ENCODE measurements around the gene PSMD4.
"Not testable (repeated sequence)": the region's sequence is repeated elsewhere in the genome, so short reads cannot be mapped to it uniquely, and the experiment has no call there.

Gene PSMD4

DNA sequence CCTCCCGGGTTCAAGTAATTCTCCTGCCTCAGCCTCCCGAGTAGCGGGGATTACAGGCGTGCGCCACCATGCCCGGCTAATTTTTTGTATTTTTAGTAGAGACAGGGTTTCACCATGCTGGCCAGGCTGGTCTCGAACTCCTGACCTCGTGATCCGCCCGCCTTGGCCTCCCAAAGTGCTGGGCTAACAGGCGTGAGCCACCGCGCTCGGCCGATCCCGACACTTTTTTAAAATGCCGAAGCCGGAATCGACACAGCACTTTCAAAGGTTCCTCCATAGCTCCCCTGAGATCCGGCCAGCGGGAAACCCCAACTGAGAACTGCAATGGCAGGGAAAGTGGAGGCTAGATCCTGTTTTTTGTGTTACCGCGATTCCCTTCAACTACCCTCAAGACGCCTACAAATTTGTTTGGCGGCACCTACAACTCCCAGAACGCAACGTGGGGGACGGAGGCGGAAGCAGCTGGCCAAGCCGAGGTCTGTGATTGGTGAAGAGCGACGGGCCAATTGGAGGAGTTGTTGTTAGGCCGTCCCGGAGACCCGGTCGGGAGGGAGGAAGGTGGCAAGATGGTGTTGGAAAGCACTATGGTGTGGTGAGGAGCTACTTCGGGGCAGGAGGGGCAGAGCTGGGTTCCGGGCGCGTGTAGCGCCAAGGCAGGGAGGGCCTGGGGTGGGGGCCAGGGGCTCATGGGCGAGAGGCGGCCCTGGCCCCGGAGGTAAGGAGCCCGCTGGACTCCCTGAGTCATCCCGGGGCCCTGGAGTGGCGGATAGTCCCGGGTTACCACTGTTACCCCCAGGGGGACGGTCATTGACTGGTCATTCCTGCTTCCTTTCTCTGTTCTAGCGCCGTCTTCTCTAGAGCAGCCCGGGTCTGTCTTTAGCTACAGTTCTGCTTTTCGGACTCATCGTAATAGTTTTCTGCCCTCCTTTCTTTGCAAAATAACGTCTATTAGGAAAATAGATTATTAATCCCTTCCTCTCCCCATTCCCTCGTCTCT, at the start of gene PSMD4:
PSMD4 (plus strand) TSS at position 518 of the 997 bp plus-strand sequence; CDS start at position 567, 49 bp downstream.
- no peaks in the 10 kb centered on the region for H3K9me3 Mint-ChIP-seq
- peak within 1 kb of the TSS; percentile 91 for H3K27ac Mint-ChIP-seq
- H3K27me3 Mint-ChIP-seq (ENCODE audit: low read depth) = no peaks in the 10 kb centered on the region
- peak within 1 kb of the TSS; percentile 92 for H3K4me3 Mint-ChIP-seq
- H3K4me1 Mint-ChIP-seq (ENCODE audit: low read depth) = peaks cover 15% of the 10 kb centered on the region
- peaks cover 9% of the 10 kb centered on the region for H3K36me3 Mint-ChIP-seq (ENCODE audit: low read depth)
- DNase-seq (ENCODE audit: low spot score) = peak; percentile 92

DNA sequence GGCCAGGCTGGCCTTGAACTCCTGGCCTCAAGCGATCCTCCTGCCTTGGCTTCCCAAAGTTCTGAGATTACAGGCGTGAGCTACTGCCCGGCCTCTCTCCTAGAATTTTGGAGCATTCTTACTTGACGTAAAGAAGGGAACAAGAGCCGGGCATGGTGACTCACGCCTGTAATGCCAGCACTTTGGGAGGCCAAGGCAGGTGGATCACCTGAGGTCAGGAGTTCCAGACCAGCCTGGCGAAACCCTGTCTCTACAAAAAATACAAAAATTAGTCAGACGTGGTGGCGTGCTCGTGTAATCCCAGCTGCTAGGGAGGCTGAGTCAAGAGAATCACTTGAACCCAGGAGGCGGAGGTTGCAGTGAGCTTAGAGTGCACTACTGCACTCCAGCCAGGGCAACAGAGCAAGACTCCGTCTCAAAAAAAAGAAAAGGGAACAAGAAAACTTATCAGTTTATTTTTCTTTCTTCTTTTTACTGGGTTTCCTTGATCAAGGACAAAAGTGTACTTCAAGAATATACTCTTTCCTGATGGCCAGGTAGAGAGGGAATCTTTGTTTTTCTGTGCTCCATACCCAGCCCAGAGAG, 49.1 kb upstream of the PSMD4 start:
- peaks cover 28% of the 10 kb centered on the region for H3K36me3 Mint-ChIP-seq (ENCODE audit: low read depth)
- H3K27me3 Mint-ChIP-seq (ENCODE audit: low read depth); H3K4me3 Mint-ChIP-seq; H3K27ac Mint-ChIP-seq; DNase-seq (ENCODE audit: low spot score); H3K9me3 Mint-ChIP-seq: not testable (repeated sequence)
- H3K4me1 Mint-ChIP-seq (ENCODE audit: low read depth) = peaks cover 13% of the 10 kb centered on the region

DNA sequence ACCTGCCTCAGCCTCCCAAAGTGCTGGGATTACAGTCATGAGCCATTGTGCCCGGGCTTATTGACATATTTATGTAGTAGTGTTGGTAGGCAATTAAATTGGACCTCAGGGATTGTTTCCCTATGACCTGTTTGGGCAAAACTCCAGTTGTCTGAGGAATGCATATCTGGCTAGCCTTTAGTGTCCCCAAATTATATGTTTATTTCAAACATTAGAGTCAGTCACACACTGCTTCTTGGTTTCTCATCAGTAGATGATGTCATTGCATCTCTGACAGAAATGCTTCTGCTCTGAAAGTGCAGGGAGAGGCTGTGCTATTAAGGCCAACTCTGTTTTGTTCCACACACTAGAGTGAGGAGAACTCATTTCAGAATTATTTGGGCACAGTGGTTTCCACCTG, 43.7 kb upstream of the PSMD4 start:
- Mint-ChIP-seq H3K4me1 (ENCODE audit: low read depth) (peaks cover 28% of the 10 kb centered on the region), H3K36me3 (ENCODE audit: low read depth) (peaks cover 39% of the 10 kb centered on the region), H3K9me3 (no peaks in the 10 kb centered on the region), H3K27me3 (ENCODE audit: low read depth) (no peaks in the 10 kb centered on the region), H3K4me3 (peak overlapping the region; percentile 46), H3K27ac (peak overlapping the region; percentile 49)
- no peak for DNase-seq (ENCODE audit: low spot score)

DNA sequence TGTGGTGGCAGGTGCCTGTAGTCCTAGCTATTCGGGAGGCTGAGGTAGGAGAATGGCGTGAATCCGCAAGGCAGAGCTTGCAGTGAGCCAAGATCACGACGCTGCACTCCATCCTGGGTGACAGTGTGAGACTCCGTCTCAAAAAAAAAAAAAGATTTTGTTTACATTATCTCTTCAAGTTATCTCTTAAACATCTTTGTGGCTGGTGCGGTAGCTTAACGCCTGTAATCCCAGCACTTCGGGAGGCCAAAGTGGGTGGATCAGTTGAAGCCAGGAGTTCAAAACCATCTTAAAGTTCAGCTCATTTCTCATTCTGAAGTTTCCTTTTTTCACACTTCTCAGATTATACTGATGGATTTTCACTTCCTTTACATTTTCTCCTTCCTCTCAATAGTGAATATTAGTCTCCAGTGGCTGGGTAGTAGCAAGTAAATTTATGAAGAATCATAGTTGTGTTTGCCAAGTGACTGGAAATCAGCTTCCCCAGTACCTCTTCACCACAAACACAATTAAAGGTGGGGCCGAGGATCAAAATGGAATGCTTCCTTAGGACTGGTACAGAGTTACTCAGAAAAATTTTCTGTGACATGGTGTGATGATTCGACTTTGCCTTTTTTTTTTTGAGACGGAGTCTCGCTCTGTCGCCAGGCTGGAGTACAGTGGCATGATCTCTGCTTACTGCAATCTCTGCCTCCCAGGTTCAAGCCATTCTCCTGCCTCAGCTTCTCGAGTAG, 42.4 kb upstream of the PSMD4 start:
- Mint-ChIP-seq H3K9me3 (no peaks in the 10 kb centered on the region), H3K4me1 (ENCODE audit: low read depth) (peaks cover 32% of the 10 kb centered on the region), H3K27ac (peak overlapping the region; percentile 89), H3K4me3 (peak overlapping the region; percentile 81), H3K27me3 (ENCODE audit: low read depth) (no peaks in the 10 kb centered on the region), H3K36me3 (ENCODE audit: low read depth) (peaks cover 33% of the 10 kb centered on the region)
- peak; percentile 47 for DNase-seq (ENCODE audit: low spot score)

DNA sequence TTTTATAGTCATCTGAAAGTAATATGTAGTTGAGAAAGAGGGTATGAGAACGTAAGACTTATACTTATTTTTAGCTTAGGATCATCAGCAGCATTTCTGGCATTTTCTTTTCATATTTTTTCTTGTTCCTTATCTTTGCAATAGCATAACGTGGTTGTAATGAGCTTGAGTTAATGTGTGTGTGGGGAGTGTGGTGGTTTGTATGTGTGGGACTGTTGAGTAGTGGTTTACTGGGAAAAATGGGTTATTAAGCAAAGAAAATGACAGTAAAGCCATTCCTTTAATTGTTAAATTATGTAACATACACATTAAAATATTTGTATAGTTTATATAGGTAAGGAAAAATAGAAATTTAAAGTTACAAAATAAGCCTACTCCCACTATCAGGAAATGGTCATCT, 41.0 kb upstream of the PSMD4 start:
- DNase-seq (ENCODE audit: low spot score) = no peak
- H3K36me3 Mint-ChIP-seq (ENCODE audit: low read depth) = peaks cover 26% of the 10 kb centered on the region
- H3K27me3 Mint-ChIP-seq (ENCODE audit: low read depth) = no peaks in the 10 kb centered on the region
- H3K4me3 Mint-ChIP-seq = no peak overlapping the region
- H3K27ac Mint-ChIP-seq = no peak overlapping the region
- H3K4me1 Mint-ChIP-seq (ENCODE audit: low read depth) = peaks cover 32% of the 10 kb centered on the region
- H3K9me3 Mint-ChIP-seq = no peaks in the 10 kb centered on the region

DNA sequence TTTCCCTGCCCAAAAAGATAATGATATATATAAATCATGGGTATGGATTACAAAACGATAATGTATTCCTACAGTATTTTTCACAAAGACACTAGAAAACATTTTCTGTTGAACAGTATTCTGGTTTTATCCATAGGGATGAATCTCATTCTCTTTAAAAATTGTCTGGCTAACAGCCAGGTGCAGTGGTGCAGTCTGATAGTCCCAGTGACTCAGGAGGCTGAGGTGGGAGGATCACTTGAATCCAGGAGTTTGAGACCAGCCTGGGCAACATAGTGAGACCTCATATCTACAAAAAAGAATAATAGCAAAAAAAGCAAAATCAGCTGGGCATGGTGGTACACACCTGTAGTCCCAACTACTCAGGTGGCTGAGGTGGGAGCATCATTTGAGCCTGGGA, 32.9 kb upstream of the PSMD4 start:
- no peaks in the 10 kb centered on the region for H3K4me1 Mint-ChIP-seq (ENCODE audit: low read depth)
- no peaks in the 10 kb centered on the region for H3K27me3 Mint-ChIP-seq (ENCODE audit: low read depth)
- DNase-seq (ENCODE audit: low spot score) = no peak
- no peaks in the 10 kb centered on the region for H3K9me3 Mint-ChIP-seq
- H3K27ac Mint-ChIP-seq = peak overlapping the region; percentile 15
- no peak overlapping the region for H3K4me3 Mint-ChIP-seq
- H3K36me3 Mint-ChIP-seq (ENCODE audit: low read depth) = peaks cover 4% of the 10 kb centered on the region

DNA sequence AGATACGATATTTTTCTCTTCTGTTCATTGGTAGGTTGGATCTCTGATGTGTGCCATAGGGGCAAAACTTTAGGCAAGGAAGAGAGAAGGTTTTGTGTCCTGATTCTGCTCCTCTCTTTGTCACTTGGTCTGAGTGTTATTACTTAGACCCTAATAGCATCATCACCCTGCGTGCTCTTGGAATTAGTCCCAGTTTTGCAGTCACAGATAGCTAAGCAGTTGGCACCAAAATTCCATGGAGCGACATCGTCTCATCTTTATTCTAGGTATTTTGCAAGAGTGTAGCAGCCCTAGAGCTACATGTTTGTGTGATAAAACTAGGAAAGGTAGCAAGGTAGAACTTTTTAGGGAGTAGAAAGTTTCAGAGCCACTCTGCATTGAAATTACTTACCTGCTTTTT, 32.4 kb upstream of the PSMD4 start:
- DNase-seq (ENCODE audit: low spot score) = no peak
- Mint-ChIP-seq H3K27ac (no peak overlapping the region), H3K9me3 (no peaks in the 10 kb centered on the region), H3K4me1 (ENCODE audit: low read depth) (no peaks in the 10 kb centered on the region), H3K27me3 (ENCODE audit: low read depth) (no peaks in the 10 kb centered on the region), H3K4me3 (no peak overlapping the region), H3K36me3 (ENCODE audit: low read depth) (peaks cover 7% of the 10 kb centered on the region)

DNA sequence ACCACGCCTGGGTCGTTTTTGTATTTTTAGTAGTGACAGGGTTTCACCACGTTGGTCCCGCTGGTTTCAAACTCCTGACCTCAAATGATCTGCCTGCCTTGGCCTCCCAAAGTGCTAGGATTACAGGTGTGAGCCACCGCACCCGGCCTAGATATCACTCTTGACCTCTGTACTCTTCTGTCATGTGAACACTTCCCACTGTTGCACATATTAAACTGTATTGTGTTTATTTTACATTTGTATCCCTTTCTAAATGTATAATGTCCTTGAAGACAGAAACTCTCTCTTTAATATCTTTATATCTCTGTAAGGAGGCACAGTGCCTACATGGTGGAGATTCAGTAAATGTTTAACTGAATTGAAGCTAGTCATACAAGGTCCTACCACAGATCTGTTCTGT, 19.3 kb upstream of the PSMD4 start:
- H3K36me3 Mint-ChIP-seq (ENCODE audit: low read depth) = peaks cover 67% of the 10 kb centered on the region
- no peak for DNase-seq (ENCODE audit: low spot score)
- H3K27me3 Mint-ChIP-seq (ENCODE audit: low read depth) = no peaks in the 10 kb centered on the region
- peaks cover 2% of the 10 kb centered on the region for H3K4me1 Mint-ChIP-seq (ENCODE audit: low read depth)
- H3K4me3 Mint-ChIP-seq = no peak overlapping the region
- no peak overlapping the region for H3K27ac Mint-ChIP-seq
- no peaks in the 10 kb centered on the region for H3K9me3 Mint-ChIP-seq

DNA sequence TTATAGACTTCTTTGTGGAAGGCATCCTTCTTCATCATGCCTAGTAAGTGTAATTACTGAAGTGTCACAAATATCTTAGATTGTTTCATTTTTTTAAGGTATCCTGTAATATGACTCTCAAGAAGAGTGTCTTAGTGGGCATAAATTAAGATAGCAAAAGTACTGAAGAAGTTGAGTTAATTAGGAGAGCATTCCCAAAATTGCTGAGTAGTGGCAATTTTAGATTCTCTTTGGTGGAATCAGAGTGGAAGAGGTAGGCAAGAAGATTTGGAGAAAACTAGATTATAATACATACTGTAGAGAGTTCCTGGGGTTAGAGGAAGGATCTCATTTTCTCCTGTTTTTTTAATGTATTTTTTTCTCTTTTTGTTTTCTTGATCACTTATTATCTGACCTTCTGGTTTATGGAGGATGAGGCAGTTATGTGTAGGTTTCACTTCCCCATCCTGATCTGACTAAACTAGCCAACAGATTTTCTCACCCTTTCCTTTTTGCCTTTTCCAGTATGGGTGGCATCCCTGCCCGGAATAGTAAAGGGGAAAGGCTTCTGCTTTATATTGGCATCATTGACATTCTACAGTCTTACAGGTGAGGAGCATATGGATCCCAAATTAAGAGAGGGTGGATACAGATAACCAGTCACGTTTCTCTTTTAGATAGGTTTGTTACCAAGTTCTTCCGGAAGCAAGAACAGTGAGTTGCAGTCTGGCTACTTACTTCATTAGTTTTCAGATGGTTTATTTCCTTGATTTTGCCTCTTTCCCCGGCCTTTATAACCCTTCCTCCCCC, 16.7 kb upstream of the PSMD4 start:
- Mint-ChIP-seq H3K4me1 (ENCODE audit: low read depth) (peaks cover 2% of the 10 kb centered on the region), H3K27me3 (ENCODE audit: low read depth) (no peaks in the 10 kb centered on the region), H3K36me3 (ENCODE audit: low read depth) (peaks cover 63% of the 10 kb centered on the region), H3K4me3 (no peak overlapping the region), H3K9me3 (no peaks in the 10 kb centered on the region), H3K27ac (no peak overlapping the region)
- no peak for DNase-seq (ENCODE audit: low spot score)

DNA sequence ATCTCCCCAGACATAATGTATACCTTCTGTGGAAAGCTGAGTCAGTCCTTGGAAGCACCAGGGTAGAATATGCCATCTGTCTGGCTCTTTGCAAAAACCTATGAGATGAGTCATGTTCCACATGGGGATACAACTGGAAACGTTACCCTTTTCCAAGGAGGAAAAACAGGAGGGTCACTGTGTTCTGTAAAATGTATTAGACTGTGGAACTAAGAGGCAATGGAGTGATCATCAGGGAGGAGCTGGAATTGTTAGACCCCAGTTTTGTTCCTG, 16.1 kb upstream of the PSMD4 start:
- H3K36me3 Mint-ChIP-seq (ENCODE audit: low read depth) = peaks cover 64% of the 10 kb centered on the region
- H3K9me3 Mint-ChIP-seq = no peaks in the 10 kb centered on the region
- no peak for DNase-seq (ENCODE audit: low spot score)
- no peak overlapping the region for H3K27ac Mint-ChIP-seq
- peaks cover 2% of the 10 kb centered on the region for H3K4me1 Mint-ChIP-seq (ENCODE audit: low read depth)
- no peak overlapping the region for H3K4me3 Mint-ChIP-seq
- H3K27me3 Mint-ChIP-seq (ENCODE audit: low read depth) = no peaks in the 10 kb centered on the region

DNA sequence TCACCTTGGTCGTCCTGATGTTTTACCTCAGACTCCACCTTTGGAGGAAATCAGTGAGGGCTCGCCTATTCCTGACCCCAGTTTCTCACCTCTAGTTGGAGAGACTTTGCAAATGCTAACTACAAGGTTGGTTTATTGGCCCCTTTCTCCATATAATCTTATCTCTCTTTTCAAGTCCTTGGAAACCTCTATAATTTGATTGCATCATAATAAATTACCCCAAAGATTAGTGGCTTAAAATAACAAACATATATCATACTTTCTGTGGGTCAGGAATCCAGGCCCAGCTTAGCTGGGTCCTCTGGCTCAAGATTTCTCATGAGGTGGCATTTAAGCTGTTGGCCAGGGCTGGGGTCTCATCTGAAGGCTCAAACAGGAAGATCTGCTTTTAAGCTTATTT, 12.1 kb upstream of the PSMD4 start:
- no peak for DNase-seq (ENCODE audit: low spot score)
- no peak overlapping the region for H3K27ac Mint-ChIP-seq
- H3K4me1 Mint-ChIP-seq (ENCODE audit: low read depth) = peaks cover 2% of the 10 kb centered on the region
- no peaks in the 10 kb centered on the region for H3K27me3 Mint-ChIP-seq (ENCODE audit: low read depth)
- no peak overlapping the region for H3K4me3 Mint-ChIP-seq
- H3K36me3 Mint-ChIP-seq (ENCODE audit: low read depth) = peaks cover 59% of the 10 kb centered on the region
- no peaks in the 10 kb centered on the region for H3K9me3 Mint-ChIP-seq

DNA sequence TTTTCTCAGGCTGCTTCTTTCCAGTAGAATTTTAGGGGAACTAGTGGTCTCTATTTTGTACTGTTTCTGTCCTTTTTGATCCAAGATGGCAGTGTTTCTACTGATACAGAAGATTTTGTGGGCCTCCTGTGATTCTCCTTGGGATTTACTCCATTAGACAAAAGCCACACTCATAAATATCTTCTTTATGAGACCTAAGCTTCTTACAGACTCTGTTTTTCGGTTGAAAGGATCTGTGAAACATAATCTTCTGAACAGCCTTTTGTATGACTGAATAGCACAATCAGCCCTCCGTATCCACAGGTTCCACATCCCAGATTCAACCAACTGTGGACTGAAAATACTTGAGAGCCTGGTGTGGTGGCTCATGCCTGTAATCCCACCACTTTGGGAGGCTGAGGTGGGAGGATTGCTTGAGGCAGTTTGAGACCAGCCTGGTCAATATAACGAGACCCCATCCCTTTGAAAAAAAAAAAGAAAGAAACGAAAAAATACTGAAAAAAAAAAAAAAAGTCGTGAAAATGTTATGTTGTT, 10.8 kb upstream of the PSMD4 start:
- H3K36me3 Mint-ChIP-seq (ENCODE audit: low read depth) = peaks cover 61% of the 10 kb centered on the region
- H3K27ac Mint-ChIP-seq = no peak overlapping the region
- H3K27me3 Mint-ChIP-seq (ENCODE audit: low read depth) = no peaks in the 10 kb centered on the region
- DNase-seq (ENCODE audit: low spot score) = no peak
- H3K4me1 Mint-ChIP-seq (ENCODE audit: low read depth) = no peaks in the 10 kb centered on the region
- H3K9me3 Mint-ChIP-seq = no peaks in the 10 kb centered on the region
- no peak overlapping the region for H3K4me3 Mint-ChIP-seq

DNA sequence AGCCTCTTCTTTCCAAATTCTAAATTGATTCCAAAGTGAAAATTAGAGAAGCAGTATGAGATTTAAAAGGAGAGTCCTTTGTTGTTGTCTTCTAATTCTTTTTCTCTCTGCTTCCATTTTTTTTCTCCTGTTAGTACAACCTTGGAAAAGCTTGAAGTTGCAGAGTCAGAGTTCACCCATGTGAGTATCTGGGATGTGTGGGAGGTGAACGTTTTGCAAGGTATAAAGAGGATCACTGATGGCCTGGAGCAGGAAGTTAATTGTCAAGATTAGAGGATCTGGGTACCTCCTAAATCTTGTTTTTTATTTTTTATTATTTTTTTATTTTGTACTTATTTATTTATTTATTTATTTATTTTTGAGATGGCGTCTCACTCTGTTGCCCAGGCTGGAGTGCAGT, 7.7 kb upstream of the PSMD4 start:
- no peaks in the 10 kb centered on the region for H3K4me1 Mint-ChIP-seq (ENCODE audit: low read depth)
- H3K36me3 Mint-ChIP-seq (ENCODE audit: low read depth) = peaks cover 61% of the 10 kb centered on the region
- no peak for DNase-seq (ENCODE audit: low spot score)
- H3K9me3 Mint-ChIP-seq = no peaks in the 10 kb centered on the region
- no peak overlapping the region for H3K27ac Mint-ChIP-seq
- no peak overlapping the region for H3K4me3 Mint-ChIP-seq
- no peaks in the 10 kb centered on the region for H3K27me3 Mint-ChIP-seq (ENCODE audit: low read depth)

Measured in T-helper 2 cell treated with Interferon-gamma antibody and Interleukin-4, amounts not matched to agents 5 μg/mL and 100 μg/mL, for 36 hours (primary cell).